Activated CD4-positive, alpha-beta T cell treated with anti-CD3 and anti-CD28 coated beads, Interleukin-2, Interleukin-4, amounts not matched to agents 100 ng/mL and 50 ng/mL, durations not matched to agents 16 hours and 8 hours (primary cell): Measurements from ENCODE around the gene CHN2.
A peak's percentile ranks its signal among the peaks of the same experiment; 100 is the strongest.

Experiments
- DNase-seq: peaks from one replicate; pipeline ENCODE4 v3.0.0-alpha.2; 2020; ENCODE audit warnings: low spot score

The CHN2 gene

GRCh38 chr7:29285444-29285793 is 90.8 kb downstream of the CHN2 start:
- DNase-seq, result peak; percentile 85

GRCh38 chr7:29285861-29286260 is 91.3 kb downstream of the CHN2 start:
- no peak for DNase-seq

GRCh38 chr7:29287366-29287765 is 92.8 kb downstream of the CHN2 start:
- DNase-seq, result peak; percentile 11

GRCh38 chr7:29288181-29289091 is 93.9 kb downstream of the CHN2 start:
- DNase-seq, result no peak

GRCh38 chr7:29289156-29290021 is 94.8 kb downstream of the CHN2 start:
- DNase-seq, result peak; percentile 49

- no peak for DNase-seq
Measured at GRCh38 chr7:29290829-29291228, 96.3 kb downstream of the CHN2 start.

- DNase-seq, result no peak
Measured at GRCh38 chr7:29291723-29292618, 97.4 kb downstream of the CHN2 start.

- no peak for DNase-seq
Measured at GRCh38 chr7:29292886-29293658, 98.5 kb downstream of the CHN2 start.

- no peak for DNase-seq
Measured at GRCh38 chr7:29296421-29296820, 101.8 kb downstream of the CHN2 start.

- no peak for DNase-seq
Measured at GRCh38 chr7:29297194-29297890, 102.8 kb downstream of the CHN2 start.

- DNase-seq, result no peak
Measured at GRCh38 chr7:29299086-29299485, 104.5 kb downstream of the CHN2 start.

- no peak for DNase-seq
Measured at GRCh38 chr7:29300026-29300480, 105.5 kb downstream of the CHN2 start.

GRCh38 chr7:29300649-29301048 is 106.1 kb downstream of the CHN2 start:
- no peak for DNase-seq

GRCh38 chr7:29302666-29303395 is 108.3 kb downstream of the CHN2 start:
- no peak for DNase-seq

- no peak for DNase-seq
Measured at GRCh38 chr7:29304756-29305155, 110.2 kb downstream of the CHN2 start.

GRCh38 chr7:29306319-29306991 is 111.9 kb downstream of the CHN2 start:
- no peak for DNase-seq

- DNase-seq, result no peak
Measured at GRCh38 chr7:29308424-29308823, 113.8 kb downstream of the CHN2 start.

- no peak for DNase-seq
Measured at GRCh38 chr7:29309041-29309854, 114.7 kb downstream of the CHN2 start.
